ENCODE measurements around the gene COP1. TPM values are rescaled to one million over a fixed set of nuclear protein-coding genes. Genes with fewer than 3 reads are reported as not detected.

The COP1 gene
- total RNA-seq, 6 donors from 2014 or later, result 40.4 to 113 (median 68.3) TPM

DNA sequence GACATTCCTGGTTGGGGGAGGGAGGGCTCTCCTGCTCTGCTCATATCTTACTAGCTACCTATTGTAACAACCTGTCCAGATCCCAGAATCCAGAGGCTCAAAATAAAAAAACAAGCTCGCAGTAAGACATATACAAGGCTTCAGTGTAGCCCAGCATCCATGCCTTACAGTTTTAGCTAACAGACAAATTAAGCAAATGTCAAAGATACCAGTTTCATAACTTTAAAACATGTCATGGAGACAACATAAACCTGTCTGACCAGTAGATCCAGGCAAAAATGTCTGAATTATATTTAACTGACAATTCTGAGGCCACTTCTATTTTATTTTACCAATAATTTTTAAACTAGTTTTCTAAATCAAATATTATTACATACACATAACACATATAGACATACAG, 295.9 kb downstream of the COP1 start:
- WGBS, 2 donors, result 92 to 93% methylated on average over 1 of the region's 1 CpG
- Histone ChIP-seq H3K4me1 (no peaks in the 10 kb centered on the region), H3K27me3 (no peaks in the 10 kb centered on the region), H3K36me3 (no peaks in the 10 kb centered on the region), H3K9me3 (peaks cover 16 to 22% (median 20%) of the 10 kb centered on the region in 4 donors), H3K4me3 (no peak overlapping the region), H3K27ac (no peak overlapping the region)
- ATAC-seq (ENCODE audit: low FRiP score in 2 of 2), result no peak
- no peak for TF ChIP-seq POLR2AphosphoS5 (IDR thresholded peaks at IDR 0.05)
- TF ChIP-seq, protein P1, sequence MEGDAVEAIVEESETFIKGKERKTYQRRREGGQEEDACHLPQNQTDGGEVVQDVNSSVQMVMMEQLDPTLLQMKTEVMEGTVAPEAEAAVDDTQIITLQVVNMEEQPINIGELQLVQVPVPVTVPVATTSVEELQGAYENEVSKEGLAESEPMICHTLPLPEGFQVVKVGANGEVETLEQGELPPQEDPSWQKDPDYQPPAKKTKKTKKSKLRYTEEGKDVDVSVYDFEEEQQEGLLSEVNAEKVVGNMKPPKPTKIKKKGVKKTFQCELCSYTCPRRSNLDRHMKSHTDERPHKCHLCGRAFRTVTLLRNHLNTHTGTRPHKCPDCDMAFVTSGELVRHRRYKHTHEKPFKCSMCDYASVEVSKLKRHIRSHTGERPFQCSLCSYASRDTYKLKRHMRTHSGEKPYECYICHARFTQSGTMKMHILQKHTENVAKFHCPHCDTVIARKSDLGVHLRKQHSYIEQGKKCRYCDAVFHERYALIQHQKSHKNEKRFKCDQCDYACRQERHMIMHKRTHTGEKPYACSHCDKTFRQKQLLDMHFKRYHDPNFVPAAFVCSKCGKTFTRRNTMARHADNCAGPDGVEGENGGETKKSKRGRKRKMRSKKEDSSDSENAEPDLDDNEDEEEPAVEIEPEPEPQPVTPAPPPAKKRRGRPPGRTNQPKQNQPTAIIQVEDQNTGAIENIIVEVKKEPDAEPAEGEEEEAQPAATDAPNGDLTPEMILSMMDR (IDR thresholded peaks at IDR 0.05), result no peak
- no peak for TF ChIP-seq POLR2A (IDR thresholded peaks at IDR 0.05)
- no peak for TF ChIP-seq EP300 (IDR thresholded peaks at IDR 0.05)
- DNase-seq, result no peak

DNA sequence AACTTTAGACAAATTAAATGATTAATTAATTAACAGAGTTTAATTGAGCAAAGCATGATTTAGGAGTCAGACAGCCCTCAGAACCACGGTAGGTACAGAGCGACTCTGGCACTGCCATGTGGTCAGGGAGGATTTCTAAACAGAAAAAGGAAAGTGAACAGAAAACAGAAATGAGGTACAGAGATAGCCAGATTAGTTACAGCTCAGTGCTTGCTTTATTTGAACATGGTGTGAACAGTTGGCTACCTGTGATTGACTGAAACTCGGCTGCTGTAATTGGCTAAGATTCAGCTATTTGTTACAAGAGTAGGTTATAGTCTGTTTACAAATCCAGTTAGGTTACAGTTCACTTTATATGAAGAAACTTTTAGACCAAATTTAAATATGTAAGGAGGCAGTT, 300.7 kb downstream of the COP1 start:
- 82 to 90% methylated on average over 3 of the region's 3 CpGs for WGBS, 2 donors
- TF ChIP-seq POLR2A (IDR thresholded peaks at IDR 0.05), result no peak
- no peak for TF ChIP-seq EP300 (IDR thresholded peaks at IDR 0.05)
- TF ChIP-seq, protein P1 (IDR thresholded peaks at IDR 0.05), result no peak
- ATAC-seq (ENCODE audit: low FRiP score in 2 of 2), result no peak

DNA sequence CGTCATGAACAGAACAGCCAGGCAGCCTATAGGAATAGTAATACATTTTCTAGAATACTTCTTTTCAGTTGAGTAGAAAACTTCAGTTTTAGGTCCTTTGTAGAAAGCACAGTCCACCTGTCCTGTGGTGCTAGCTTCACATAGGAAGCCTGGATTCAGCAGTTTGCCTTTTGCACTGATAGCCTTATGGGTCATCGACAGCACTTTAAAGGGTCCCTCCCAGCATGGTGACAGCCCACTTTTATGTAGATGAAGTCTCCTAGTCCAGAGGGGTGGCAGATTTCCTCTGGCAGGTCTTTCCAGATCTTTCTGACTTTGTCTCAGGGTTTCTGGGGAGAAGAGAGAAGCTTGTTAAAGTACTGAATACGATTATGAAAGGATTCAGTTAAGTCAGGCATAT, 302.3 kb downstream of the COP1 start:
- no peaks in the 10 kb centered on the region for H3K36me3 ChIP-seq
- TF ChIP-seq EP300 (IDR thresholded peaks at IDR 0.05), result no peak
- no peak for TF ChIP-seq POLR2A (IDR thresholded peaks at IDR 0.05)
- TF ChIP-seq, protein P1 (IDR thresholded peaks at IDR 0.05), result no peak
- H3K4me1 ChIP-seq, result no peaks in the 10 kb centered on the region
- H3K4me3 ChIP-seq, result no peak overlapping the region
- no peak for ATAC-seq (ENCODE audit: low FRiP score in 2 of 2)
- no peak for DNase-seq
- no peak overlapping the region for H3K27ac ChIP-seq
- H3K9me3 ChIP-seq, result no peaks in the 10 kb centered on the region
- 68 to 77% methylated on average over 3 of the region's 3 CpGs for WGBS, 2 donors
- H3K27me3 ChIP-seq, result no peaks in the 10 kb centered on the region

More for the DNA sequence above, 300.7 kb downstream of the COP1 start:
- Histone ChIP-seq H3K27ac (no peak overlapping the region), H3K36me3 (no peaks in the 10 kb centered on the region), H3K4me1 (no peaks in the 10 kb centered on the region), H3K27me3 (no peaks in the 10 kb centered on the region), H3K9me3 (peaks cover 8 to 15% (median 11%) of the 10 kb centered on the region in 4 donors), H3K4me3 (no peak overlapping the region)
- no peak for DNase-seq

DNA sequence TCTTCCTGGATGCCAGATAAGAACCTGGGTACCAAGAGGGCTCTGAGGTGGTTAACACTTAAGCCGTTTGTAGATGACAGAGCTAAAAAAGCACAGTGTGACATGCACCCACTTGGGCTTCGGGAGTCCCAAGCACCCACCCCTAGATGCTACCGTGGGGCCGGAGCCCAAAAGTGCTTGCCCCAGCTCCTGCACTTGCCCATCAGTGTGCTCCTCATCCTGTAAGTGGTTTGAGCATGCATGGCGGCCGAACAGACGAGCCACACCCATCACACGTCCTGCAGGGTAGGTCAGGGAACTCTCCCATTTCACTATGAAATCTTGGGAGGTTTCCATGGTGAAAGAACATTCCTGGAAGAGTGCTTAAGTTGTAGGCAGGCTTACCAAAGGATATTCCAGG, 304.8 kb downstream of the COP1 start:
- H3K27ac ChIP-seq, result no peak overlapping the region
- no peaks in the 10 kb centered on the region for H3K4me1 ChIP-seq
- no peaks in the 10 kb centered on the region for H3K27me3 ChIP-seq
- H3K9me3 ChIP-seq, result no peaks in the 10 kb centered on the region
- no peaks in the 10 kb centered on the region for H3K36me3 ChIP-seq
- no peak overlapping the region for H3K4me3 ChIP-seq
- DNase-seq, result no peak
- no peak for ATAC-seq (ENCODE audit: low FRiP score in 2 of 2)
- WGBS, 2 donors, result 89 to 93% methylated on average over 8 of the region's 8 CpGs
- TF ChIP-seq, protein P1 (IDR thresholded peaks at IDR 0.05), result no peak

DNA sequence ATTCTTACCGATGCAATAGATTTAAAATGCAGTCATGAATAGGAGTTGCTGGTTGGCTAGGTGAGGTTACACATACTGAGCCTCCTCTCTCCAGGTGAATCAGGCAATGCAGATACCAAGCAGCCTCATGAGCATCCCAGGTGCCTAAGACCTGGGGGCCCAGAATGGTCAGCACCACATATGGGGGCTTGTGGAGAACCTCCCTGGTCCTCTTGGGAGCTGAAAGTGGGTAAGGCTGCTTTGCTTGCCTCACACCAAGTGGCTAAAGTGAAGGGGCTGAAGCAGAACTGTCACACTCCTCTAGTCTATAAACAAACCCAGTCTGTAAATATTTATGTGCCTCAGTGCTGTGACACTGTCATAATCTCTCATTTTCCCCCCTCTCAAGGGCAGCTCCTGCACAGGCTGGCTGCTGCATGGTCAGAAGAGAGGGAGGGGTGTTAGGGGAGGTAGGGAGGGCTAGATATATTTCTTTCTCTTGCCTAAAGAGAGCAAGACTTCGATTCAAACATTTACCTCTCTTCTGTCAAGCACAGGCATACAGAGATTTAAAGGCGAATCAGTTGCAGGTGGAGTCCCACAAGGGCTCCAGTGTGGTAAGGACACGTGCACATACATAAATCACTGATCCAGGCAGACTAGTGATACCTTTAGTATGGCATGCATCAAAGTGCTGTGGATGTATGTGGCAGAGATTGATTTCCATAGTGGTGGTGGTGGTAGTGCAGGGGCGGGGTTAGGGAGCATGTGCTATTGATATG, 305.8 kb downstream of the COP1 start:
- Histone ChIP-seq H3K36me3 (no peaks in the 10 kb centered on the region), H3K4me1 (no peaks in the 10 kb centered on the region), H3K4me3 (no peak overlapping the region), H3K9me3 (no peaks in the 10 kb centered on the region), H3K27me3 (no peaks in the 10 kb centered on the region), H3K27ac (no peak overlapping the region)
- 86 to 91% methylated on average over 5 of the region's 5 CpGs for WGBS, 2 donors
- DNase-seq (no peak), ATAC-seq (ENCODE audit: low FRiP score in 2 of 2) (no peak)
- TF ChIP-seq, protein P1 (IDR thresholded peaks at IDR 0.05), result no peak
- no peak for TF ChIP-seq EP300 (IDR thresholded peaks at IDR 0.05)
- TF ChIP-seq POLR2AphosphoS5 (IDR thresholded peaks at IDR 0.05), result no peak
- no peak for TF ChIP-seq POLR2A (IDR thresholded peaks at IDR 0.05)

Data from upper lobe of left lung (tissue), 6 donors.